GDM1 (cell line): Measurements from ENCODE around the gene PDZD7.

ENCODE experiments used
- DNase-seq: peaks from one replicate; lab custom pipeline; 2025; lab: John Stamatoyannopoulos, UW

The PDZD7 gene

DNA sequence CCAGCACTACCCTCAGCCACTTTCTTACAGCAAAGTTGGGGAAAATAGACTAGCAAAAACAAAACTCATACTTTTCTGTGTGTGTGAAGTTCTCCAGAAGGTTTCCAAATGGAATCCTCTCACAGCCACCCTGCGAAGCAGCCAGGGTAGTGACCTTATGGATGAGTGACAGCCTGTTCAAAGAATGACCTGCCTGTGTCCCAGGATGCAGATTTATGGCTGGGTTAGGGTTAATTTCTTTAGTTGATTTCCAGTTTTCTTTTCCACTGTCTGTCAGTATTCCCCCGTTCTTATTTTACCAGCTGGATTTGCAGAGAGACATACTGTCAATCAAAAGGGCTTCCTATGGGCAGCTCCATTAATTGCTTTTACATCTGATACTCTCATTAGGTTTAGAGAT, 64.0 kb downstream of the PDZD7 start:
- no peak for DNase-seq

- no peak for DNase-seq
Measured at GRCh38 chr10:100965820-100966219, 65.1 kb downstream of the PDZD7 start.

DNA sequence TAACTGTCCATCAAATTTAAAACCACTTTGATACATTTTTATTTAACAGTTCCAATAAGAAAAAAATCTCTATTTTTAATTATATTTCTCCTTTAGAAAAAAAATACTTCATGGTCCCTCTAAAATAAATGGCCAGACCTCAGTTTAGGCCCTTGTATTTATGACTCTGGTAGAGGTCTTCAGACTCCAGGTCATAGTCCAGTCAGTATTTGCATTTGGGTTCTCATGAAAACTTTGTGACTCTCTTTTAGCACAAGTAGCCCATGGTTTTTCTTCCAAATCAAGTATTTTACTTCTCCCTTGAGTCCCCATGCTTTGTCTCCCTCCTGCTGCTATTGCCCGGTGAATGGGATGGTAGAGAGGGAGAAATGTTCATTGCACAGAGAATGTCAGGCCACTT, 67.1 kb downstream of the PDZD7 start:
- no peak for DNase-seq

GRCh38 chr10:100962351-100963080, 68.4 kb downstream of the PDZD7 start:
- DNase-seq, result no peak

DNA sequence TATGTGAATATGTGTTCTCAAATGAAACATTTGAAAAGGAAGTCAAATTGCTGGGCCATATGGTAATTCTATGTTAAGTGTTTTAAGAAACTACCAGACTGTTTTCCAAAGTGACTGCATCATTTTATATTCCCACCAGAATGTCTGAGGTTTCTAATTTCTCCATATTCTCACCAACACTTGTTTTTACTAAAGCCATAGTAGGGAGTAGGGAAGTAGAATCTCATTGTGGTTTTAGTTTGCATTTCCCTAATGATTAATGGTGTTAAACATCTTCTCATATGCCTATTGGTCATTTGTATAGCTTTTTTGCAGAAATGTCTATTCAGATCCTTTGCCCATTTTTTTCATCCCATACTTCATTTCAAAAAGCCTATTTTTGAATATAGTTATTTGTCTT, 70.7 kb downstream of the PDZD7 start:
- DNase-seq, result no peak
